HG02970 (cell line): ENCODE measurements around the gene ATXN1.

Experiments
- ATAC-seq: cut with Tn5 transposase; IDR thresholded peaks from one replicate; pipeline ENCODE4 v1.9.1; 2021; ENCODE audit warnings: mild to moderate bottlenecking, moderate library complexity, moderate number of reproducible peaks; ENCODE audit not compliant: unreplicated experiment, low FRiP score

ATXN1 gene

DNA sequence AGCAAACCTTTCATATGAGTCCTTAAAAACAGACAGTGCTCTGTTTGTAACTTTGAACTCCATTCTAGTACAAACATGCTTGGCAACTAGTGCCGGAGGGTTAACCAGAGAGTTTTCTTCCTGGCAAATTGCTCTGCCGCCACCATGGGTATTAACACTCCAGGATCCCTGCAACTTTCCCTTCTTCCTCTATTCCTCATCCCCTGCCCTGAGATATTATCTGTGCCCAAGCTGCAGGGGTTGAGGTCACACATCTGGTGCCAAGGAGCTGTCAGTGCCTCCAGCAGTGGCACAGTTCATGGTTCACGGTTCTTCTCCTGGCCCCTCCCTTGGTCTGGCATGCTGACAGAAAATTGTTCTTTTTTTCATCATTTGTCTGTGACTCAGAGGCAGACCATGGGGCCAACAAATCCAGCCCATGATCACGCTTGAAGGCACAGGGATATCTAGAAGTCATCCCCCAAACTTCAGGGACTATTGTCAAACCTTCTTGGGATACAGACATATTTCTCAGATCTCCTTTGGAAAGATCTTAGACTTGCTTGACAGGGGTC is 77.5 kb downstream of the ATXN1 start:
- ATAC-seq: no peak

DNA sequence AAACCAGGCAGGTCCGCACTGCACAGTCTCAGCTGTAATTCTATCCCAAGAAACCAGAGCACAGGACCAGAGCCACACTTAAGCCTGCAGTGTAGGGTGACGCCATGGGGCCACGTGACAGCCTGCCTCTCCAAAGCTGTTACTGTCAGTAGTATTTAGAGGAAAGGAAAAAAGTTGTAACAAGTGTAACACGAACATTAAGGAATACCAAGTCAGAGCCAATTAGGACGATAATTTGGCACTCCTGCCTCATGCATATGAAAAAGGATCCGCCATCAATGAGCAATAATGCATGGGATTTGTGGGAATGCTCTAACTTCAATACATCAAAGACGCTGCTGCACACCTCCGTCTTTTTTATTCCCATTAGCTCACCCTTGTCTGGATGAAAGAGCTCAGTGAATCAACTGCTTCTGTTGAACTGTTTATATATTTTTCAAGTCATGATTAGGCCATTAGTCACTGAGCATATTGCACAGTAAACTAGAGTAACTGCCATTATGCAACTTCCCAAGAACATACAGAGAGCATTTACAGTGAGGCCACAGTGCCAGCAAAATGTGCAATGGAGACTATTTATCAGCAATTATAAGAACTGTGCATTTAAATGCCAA is 79.9 kb downstream of the ATXN1 start:
- ATAC-seq: no peak

DNA sequence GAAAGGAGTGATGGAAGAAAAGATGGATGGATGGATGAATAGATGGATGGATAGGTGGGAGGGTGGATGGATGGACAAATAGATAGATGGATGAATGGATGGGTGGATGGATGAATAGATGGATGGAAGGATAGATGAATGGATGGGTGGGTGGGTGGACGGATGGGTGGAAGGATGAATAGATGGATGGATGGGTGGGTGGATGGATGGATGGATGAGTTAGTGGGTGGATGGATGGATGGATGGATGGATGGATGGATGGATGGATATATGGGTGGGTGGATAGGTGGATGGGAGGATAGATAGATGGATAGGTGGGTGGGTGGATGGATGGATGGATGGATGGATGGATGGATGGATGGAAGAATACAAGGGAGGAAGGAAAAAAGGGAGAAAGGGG is 82.2 kb downstream of the ATXN1 start:
- ATAC-seq: no peak

DNA sequence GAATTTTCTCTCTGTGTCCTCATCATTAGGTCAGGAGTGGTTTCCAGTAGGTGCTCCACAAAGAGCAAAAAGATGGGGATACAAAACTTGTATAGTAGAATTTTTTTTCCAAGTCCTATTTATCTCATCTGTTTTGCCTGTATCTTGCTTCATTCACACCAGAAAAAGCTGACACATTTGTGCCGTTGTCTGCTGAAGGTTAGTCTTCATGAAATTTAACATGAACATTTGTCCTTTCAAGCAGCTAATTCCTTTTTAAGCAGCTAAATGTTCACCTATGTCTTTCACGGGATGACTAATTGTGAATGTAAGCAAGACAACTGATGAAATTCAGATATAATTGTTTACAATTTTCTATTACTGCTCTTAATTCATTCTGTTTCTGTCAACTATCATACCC is 83.8 kb downstream of the ATXN1 start:
- no peak for ATAC-seq

DNA sequence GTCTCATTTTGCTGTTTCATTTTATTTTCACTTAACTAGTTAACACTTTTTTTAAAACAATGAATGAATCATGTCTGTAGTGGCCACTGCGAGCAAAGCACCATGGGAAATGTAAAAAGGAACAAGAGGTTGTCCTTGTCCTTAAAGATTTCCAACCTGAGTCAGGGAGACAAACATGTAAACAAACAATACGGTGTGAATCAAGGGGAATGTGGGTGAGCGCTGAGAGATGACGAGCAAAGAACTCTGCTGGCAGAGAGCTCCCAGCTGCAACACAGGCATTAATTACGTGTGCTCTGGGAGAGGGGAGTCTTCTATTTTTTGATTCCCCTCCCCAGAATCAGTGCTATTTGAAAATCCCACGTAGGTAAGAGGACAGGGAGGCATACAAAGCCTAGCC is 84.3 kb downstream of the ATXN1 start:
- ATAC-seq: no peak

DNA sequence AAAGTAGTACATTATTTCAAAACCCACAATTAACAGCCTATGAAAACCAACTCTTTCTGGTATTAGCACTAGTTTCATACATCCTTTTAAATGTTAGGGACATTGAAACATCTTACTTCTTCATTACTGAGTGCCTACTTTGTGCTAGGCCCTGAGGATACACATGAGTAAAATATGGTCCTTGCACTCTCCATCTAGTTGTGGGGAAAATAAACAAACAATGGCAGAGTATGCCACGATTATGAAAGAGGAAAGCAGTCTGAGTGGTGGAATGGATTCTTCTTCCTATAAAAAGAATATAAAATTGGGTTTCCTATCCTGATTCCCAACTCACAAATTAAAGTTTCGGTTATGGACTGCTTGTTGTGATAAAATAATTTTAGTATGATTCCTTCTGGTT is 84.9 kb downstream of the ATXN1 start:
- no peak for ATAC-seq

DNA sequence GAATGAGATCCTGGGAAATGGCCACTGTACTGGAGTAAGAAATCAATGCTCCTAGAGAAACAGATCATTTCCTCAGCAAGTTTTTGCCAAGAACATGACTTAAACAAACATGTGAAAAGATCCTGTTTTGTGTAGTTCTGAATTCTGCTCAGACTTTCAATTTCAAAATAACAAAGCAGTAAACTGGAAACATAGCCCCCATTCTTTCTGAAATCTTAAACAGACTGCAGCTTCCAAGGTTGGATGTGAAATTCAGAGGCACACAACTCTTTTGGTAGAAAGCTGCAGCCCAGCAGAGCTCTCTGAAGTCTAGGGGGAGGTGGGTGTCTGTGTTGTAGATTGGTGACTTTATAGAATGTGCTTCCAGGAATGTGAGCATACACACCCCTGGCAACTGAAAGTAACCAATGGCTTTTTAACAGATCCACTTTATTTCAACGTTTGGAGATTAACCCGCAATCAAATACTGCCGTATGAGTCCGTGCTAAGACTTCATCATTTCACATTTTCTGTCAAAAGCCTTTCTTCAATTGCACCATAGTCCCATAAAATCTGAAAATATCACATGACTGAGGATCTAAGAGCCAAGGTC is 86.4 kb downstream of the ATXN1 start:
- no peak for ATAC-seq

DNA sequence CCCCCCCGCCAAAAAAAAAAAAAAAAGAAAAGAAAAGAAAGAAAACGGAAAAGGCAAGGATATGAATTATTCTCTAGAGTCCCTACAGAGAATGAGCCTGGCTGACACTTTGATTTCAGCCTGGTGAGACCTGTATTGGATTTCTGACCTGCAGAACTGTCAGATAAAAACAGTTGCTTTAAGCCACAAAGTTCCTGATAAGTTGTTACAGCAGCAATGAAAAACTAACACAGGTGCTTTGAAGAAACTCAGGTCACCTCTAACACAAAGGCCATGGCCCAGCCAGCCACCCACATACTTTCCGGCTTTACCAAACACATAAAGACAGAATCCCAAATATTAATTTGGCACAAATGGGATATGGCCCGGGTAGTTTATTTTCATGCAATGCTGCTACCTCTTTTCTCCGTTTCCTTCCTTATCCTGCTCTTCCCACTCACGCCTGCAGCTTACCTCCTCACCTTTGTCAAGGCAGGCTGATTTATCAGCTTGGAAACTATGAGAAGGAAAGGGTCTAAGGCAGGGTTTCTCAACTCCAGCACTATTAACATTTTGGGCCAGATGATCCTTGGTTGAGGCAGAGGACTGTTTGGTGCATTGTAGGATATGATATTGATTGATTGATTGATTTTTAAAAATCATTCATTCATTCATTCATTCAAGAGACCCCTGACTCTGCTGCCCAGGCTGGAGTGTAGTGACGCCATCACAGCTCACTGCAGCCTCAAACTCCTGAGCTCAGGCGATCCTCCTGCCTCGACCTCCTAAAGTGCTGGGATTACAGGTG is 88.1 kb downstream of the ATXN1 start:
- no peak for ATAC-seq

DNA sequence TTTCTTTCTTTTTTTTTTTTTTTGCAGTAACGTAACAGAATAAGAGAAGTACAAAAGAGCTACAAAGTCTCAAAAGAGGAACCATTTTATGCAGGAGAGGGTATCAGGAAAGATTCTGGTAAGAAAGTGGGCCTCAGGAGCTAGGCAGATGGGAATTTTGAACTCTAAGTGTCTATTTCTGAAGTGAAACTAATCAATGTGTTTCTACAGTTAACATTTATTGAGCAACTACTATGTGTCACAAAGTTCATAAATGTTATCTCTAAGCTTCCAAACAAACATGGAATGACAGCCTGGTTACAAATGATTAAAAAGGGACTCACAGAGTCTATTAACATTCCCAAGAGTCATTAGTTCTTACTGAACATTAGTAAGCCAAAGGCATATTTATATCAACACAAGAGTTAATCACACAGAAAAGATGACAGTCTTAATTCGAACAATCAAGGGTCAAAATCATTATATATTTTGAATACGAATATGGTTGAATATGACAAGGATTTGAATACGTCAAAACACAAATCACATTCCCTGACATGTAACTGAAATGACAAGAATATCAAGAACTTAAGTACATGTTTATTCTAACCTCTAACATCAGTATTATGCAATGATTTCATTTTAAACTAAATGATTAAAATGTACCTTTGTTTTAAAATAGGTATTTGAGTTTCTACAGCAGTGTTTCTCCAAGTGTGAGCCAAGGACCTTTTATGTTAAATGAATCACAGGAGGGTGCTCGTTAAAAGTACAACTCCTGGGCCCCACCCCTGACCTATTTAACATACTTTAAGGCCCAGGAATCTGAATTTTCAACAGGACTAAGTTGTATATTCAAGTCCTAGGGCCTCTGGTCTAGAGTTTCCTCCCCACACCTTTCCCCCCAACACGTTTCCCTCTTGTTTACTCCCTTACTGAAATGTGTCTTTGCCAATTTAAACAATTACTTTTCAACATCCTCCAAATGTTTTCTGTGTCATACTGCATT is 89.7 kb downstream of the ATXN1 start:
- ATAC-seq: no peak

DNA sequence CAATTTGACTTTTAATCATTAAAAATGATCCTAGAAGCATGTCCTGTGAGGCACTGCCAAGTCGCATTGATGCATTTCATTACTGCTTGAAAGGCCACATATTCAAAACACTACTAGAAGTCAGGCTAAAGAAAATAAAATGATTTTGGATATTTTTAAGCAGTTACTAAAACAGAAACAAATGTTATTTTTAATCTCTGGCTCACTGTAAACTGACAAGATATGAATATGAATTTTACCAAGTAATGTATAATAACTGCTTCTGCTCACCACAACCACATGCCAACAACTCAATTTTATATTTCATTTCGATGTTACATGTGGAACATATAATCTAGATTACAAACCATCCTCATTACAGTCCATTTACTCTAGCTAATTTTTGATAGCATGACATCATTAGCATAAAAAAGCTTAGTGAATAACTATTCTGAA is 90.6 kb downstream of the ATXN1 start:
- no peak for ATAC-seq

DNA sequence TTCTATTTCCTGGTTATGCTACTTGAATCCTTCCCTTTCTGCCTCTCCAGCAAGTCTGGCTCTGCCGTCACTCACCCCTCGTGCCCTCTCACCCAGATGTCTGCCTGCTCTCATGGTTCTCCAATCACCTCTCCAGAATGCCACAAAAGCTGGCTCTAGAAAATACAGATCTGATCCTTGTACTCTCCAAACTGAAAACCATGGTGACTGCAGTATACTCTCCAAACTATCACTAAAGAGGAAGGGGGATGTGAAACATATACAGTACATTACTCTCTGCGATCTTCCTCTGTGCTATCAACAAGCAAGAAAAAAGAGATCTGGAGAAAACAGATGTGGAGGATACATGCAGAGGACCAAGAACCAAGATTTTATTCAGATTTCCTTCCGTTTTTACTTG is 91.1 kb downstream of the ATXN1 start:
- ATAC-seq: no peak

DNA sequence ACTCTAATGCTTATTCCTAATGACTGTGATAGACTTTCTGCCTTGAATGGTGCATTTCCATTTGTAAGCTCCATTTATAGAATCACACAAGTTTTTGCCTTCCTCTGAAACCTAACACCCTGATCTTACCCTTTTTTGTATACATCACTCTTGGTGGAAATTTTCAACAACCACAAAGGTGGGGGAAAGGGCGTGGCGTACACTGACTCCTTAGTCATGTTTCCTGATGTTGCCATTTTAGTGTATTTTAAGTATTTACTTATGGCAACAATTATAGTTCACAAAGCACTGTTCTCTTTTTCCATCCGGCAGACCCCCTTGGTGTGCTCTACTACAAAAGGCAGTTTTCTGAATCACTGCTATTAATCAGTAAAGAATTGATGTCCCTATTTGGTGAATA is 92.0 kb downstream of the ATXN1 start:
- no peak for ATAC-seq

DNA sequence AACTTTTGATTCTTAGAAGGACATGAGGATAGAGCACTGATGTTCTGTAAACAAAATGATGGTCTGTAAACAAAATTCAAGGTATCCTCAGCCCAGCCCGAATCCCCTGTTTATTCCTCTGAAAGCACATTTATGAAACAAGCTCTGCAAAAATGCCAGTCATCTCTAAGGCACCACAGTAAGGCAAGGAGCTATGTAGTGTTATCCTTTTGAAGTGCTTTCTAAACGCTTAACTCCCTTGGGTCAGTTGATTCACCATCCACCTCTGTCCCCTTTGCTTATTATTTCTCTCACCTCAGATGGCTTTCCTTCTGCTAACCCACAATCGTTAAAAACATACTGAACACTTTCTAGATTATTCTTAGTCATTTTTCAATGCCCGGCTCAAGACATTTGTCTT is 93.8 kb downstream of the ATXN1 start:
- no peak for ATAC-seq

DNA sequence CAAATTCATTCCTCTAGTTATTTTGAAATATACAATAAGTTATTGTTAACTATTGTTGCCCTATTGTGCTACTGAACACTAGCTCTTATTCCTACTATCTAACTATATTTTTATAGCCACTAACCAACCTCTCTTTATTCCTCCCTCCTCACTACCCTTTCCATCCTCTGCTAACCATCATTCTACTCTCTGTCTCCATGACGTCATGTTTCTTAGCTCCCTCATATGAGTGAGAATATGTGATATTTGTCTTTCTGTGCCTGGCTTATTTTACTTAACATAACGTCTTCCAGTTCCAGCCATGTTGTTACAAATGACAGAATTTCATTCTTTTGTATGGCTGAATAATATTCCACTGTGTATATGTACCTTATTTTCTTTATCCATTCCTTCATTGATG is 95.3 kb downstream of the ATXN1 start:
- ATAC-seq: no peak

DNA sequence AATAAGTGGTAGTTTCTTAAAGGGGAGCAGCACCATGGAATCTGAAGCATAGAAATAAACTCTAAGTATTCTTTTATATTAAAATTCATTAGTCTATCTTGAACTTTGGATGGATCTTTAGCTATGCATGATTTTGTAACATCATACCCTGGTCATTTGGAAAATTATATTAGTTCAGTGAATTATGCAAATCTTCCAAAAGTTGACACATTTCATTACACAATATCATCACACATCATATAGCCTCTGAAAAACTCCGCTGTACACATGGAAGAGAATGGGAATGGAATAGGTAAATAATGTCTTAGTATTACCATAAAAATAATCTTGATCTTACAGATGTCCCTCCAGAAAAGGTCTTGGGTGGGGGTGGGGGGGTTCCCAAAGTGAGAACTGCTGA is 96.1 kb downstream of the ATXN1 start:
- ATAC-seq: no peak

DNA sequence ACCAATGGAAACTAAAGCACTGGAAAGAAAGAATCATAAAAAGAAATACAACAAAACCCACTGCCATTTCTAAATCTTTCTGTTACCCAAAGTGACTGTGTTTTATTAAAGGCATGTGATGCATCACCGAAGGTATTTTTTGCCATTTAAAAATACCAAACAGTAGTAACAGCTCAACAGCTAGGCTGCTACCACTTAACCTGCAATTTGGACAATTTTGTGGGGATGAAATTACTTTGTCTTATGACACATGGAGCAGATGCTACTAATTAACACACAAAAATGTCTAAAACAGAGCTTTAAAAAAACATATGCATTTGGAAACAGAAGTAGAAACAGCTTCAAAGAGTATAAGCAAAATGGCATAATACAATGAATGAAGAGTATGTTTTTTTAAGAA is 97.4 kb downstream of the ATXN1 start:
- ATAC-seq: no peak

DNA sequence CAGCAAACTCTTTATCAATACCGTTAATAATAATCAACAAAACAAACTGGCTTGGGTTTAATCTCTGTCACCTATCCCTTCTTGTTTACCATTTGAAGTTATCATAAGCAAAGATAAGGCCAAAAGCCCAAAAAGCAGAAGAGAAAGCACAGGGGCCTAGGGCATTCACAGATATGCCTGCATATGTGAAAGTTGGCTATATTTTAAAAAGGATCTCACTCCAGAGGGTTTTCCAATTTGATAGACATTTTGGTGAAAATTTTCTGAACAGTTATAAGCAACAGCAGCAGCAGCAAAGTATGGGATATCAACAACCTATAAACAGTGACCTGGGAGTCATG is 101.1 kb downstream of the ATXN1 start:
- no peak for ATAC-seq

DNA sequence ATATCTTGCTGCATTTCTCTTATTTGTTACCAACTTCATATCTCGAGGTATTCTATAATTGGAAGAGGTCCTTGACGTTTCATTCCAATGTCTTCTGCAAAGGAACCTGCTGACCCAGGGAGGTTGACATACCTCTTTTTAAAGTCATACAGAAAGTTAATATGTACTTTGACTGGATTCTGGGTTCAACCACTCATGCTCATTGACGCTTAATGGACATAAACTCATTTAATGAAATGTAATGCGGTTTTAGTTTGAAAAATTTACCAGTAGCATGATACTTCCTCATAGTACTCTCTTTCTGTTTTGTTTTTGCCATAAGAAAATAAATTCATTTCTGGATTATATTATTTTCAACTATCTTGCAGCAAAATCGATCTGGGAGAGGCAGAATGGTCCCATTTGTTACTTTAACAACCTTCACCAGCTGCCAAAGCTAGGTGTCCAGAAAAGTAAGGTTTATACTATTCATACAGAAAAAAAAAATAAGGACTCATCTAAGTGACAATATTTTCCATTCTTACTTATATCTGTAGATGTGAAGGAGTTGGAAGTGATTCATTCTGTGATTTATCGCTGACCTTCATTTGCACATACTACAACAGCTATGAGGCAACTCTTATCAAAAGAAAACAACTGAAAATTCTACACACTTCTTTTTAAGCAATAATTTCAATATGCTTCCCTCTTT is 101.6 kb downstream of the ATXN1 start:
- ATAC-seq: no peak

DNA sequence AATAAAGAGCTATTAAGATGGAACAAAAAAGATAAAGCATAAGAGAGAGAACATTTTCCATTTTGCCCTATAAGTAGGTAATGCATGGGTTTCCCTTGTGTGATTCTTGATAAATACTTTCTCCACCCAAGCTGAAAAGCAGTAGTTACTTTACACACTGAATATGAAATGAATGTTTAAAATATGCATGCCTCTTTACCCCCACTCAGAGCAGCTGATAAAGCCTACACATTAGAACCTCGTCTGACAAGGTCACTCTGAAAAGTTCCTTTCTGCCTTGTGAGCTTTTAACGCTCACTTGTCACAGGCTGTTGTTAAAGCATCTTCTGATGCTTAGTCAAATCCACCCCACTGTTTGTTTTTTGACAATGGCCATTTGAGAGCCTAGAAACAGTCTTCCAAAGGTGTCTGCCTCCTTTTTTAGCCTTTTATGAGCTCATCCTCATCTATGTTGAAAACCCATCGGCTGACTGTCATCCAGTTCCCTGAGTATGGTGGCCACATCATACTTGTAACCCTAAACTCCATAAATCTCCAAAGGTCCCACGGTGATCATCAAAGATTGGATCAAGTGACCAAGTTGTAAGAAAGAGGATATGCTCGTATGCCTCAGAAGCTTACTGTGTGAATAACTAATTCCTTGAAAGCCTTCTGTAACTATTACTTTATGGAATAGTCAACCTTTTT is 102.8 kb downstream of the ATXN1 start:
- no peak for ATAC-seq
